ENCODE data around the gene FAM89B.

DNA sequence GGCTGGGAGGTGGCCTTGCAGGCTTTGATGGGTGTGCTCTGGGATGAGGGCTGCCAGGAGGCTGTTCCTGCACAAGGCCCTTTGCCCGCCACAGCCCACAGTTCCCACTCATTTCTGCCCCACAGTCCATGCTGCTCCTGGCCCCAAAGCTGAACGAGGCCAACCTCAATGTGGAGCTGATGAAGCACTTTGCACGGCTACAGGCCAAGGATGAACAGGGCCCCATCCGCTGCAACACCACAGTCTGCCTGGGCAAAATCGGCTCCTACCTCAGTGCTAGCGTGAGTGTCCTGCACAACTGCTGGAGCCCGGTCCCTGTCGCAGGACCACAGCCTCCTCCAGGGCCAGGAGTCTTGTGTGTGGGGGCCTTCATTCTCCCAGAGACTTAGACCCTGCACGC is 37.2 kb upstream of the FAM89B start:
- no peak for TF ChIP-seq POLR2A (IDR thresholded peaks at IDR 0.05)
- TF ChIP-seq, protein P1, sequence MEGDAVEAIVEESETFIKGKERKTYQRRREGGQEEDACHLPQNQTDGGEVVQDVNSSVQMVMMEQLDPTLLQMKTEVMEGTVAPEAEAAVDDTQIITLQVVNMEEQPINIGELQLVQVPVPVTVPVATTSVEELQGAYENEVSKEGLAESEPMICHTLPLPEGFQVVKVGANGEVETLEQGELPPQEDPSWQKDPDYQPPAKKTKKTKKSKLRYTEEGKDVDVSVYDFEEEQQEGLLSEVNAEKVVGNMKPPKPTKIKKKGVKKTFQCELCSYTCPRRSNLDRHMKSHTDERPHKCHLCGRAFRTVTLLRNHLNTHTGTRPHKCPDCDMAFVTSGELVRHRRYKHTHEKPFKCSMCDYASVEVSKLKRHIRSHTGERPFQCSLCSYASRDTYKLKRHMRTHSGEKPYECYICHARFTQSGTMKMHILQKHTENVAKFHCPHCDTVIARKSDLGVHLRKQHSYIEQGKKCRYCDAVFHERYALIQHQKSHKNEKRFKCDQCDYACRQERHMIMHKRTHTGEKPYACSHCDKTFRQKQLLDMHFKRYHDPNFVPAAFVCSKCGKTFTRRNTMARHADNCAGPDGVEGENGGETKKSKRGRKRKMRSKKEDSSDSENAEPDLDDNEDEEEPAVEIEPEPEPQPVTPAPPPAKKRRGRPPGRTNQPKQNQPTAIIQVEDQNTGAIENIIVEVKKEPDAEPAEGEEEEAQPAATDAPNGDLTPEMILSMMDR (IDR thresholded peaks at IDR 0.05): no peak
